Measurements from ENCODE around the gene TNFAIP8L1.

TNFAIP8L1 gene

DNA sequence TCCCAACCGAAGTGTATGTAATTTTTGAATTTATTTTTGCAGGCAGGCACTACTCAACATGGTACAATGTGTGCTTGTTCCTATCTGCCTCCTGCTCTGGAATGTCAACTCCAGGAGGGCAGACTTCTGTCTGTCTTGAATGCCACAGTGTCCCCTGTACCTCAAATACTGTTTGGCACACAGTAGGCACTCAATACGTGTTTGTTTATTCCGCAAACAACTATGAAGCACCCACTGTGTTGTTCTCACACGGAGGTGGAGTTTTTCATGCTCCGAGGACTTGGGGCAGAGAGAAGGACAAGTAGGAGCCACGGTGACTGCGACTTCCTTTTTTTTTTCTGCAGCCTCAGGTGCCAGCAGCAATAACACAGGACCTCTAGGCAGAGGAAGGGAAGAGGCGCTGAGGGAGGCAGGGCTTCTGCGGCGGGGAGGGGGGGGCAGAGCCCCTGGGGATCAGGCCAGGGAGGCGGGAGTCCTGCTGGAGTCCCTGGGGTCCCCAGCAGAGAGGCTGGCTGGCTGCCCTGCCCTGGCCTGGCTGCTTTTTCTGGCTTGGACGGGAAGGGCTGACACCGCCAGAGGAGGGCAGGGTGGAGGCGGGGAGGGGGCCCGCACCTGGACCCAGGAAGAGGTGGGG, 29.3 kb upstream of the TNFAIP8L1 start:
- DNase-seq (ENCODE audit: low read depth) = no peak

DNA sequence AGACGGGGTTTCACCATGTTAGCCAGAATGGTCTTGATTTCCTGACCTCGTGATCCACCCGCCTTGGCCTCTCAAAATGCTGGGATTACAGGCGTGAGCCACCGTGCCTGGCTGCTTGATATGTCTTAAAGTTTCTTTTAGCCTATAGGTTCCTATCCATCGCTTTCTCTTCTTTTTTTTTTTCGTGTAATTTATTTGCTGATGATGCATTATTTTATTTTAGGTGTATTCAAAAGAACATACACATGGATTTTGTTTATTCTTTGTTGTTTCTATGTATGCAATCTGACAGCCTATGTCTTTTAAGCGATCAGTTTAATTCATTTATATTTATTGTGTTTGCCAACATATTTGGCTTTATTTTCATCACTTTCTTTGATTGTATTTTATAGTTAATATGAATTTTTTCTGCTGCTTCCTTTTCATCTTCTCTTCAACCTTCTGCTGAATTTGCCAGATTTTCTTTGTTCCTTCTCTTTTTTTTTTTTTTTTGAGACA, 26.0 kb upstream of the TNFAIP8L1 start:
- no peak for DNase-seq (ENCODE audit: low read depth)

GRCh38 chr19:4618019-4618418, 21.3 kb upstream of the TNFAIP8L1 start:
- DNase-seq (ENCODE audit: low read depth) = no peak

DNA sequence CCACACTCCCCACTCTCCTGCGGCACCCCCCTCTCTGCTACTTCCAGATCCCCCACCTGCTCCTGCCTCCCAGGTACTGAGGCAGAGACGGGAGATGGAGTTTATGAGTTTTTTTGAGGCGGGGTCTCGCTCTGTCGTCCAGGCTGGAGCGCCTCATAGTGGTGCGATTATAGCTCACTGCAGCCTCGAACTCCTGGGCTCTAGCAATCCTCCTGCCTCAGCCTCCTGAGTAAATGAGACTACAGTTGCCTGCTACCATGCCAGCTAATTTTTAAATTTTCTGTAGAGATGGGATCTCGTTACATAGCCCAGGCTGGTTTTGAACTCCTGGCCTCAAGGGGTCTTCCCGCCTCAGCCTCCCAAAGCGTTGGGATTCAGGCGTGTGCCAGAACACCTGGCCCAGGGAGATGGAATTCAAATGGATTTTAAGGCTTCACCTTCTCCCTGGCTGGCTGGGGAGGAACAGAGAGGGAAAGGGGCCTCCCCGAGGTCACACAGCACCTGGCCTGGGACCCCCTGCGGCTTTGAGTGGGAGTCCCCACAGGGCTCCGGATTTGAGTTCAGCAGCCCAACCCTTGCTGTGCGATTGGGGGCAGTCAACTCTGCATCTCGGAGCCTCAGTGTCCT, 19.5 kb upstream of the TNFAIP8L1 start:
- DNase-seq (ENCODE audit: low read depth) = no peak

DNA sequence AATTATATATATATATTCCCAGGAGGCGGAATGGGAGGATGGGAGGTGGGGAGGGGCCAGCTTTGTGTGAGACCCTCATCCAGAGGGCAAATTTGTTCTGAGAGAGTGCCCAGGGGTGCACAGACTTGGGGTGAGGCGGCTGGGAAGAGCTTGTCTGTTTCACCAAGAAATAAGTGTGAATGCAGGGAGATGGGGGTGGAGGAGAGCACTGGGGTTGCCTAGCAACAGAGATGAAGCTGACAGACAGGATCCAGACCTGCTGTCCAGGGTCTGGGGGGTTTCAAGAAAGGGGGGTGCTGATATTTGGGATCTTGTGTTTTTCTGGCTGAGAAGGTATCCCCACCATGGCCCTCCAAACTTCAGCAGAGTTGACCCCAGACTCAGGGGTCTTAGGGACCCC, 18.6 kb upstream of the TNFAIP8L1 start:
- no peak for DNase-seq (ENCODE audit: low read depth)

GRCh38 chr19:4622695-4623421, 16.5 kb upstream of the TNFAIP8L1 start:
- DNase-seq (ENCODE audit: low read depth) = no peak

DNA sequence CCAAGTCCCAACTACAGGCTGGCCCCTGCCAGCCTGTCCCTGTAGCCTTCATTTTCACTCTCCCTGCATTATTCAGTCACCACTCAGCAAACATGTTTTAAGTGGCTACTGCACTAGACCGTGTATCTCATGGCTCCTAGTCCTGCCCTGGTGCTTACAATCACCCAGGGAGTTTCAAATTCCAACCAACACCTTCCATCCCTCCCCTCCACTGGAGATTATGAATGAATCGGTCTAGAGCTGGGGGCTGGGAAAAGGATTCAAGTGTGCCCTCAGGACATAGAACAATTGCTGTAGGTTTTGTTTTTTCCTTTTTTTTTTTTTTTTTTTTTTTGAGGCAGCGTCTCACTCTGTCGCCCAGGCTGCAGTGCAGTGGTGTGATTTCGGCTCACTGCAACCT, 15.0 kb upstream of the TNFAIP8L1 start:
- no peak for DNase-seq (ENCODE audit: low read depth)

DNA sequence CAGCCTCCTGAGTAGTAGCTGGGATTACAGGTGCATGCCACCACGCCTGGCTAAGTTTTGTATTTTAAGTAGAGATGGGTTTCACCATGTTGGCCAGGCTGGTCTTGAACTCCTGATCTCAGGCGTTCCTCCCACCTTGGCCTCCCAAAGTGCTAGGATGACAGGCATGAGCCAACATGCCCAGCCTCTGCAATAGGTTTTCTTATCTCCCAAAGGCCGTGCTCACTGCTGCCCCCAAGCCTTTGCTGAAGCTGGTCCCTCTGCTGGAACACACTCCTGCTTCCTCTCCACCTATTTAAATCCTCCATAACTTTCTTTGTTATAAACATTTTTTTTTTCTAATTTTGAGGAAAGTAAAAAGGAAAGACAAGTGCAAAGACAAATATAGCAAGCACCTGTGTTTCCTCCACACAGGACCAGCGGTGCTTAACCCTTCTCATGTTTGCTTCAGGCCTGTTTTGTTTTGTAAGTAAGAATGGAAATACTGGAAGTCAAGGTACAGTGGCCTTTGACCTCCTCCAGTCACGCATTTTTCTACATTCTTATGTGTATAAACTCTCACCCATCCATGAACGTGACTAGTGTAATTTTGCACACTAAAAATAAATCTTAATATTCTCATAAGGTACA, 14.5 kb upstream of the TNFAIP8L1 start:
- no peak for DNase-seq (ENCODE audit: low read depth)

DNA sequence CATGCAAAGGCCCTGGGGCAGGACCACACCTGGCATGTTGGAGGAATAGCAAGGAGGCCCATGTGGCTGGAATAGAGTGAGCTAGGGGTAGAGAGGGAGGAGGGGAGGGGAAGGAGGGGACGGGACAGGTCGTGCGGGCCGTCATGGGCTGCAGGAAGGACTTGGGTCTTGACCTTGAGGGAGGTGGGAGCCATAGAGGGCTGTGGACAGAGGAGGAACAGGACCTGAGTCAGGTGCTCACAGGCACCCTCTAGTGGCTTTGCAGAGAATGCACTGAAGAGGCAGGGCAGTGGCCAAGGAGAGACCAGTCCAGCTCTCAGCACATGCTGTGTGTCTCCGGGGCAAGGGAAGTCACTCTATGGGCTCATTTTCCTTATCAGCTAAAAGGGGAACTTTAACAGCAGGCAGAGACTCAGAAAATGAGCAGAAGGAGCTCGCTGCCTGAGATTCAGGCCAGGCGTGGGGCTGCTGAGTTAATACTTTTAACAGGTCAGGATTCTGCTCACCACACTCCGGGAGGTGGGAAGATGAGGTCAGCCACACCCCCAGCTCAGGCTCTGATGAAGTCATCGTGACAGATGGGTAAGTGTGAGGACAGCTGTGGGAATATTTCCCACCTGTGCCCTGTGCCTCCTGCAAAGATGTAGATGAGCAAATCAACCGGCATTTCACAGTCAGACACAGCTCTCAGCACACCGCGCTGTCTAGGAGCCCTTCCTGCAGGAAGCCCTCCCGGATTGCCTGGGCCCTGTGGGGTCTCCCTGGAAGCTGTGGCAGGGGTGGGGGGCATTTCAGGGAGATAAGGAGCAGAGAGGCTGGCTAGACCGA, 6.0 kb upstream of the TNFAIP8L1 start:
- peak; percentile 22 for DNase-seq (ENCODE audit: low read depth)

GRCh38 chr19:4635754-4636116, 3.6 kb upstream of the TNFAIP8L1 start:
- DNase-seq (ENCODE audit: low read depth) = no peak

DNA sequence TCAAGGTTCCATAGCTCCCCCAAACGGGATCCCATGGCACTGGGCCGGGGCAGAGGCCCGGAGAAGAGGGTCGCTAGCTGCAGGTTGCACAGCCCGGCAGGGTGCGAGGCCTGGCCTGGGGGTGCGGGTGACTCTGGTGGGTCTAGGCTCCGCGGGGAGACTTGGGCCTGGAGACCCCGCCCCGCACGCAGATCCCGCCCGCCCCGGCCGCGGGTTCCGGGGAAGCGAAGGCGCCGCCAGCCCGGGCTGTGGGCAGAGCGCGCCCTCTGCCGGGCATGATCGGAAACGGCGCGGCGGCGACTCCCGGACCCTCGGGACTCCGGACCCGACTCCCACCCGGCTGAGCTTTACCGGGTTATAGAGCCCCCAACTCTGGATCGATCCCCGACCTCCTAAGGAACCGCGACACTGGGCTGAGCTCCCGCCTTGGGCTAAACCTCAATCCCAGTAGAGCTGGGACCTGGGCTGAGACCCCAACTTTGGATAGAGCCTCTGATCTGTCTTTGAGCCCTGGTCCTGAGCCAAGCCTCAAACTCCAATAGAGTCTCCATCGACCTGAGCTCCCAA, 3.1 kb upstream of the TNFAIP8L1 start:
- peak; percentile 57 for DNase-seq (ENCODE audit: low read depth)

DNA sequence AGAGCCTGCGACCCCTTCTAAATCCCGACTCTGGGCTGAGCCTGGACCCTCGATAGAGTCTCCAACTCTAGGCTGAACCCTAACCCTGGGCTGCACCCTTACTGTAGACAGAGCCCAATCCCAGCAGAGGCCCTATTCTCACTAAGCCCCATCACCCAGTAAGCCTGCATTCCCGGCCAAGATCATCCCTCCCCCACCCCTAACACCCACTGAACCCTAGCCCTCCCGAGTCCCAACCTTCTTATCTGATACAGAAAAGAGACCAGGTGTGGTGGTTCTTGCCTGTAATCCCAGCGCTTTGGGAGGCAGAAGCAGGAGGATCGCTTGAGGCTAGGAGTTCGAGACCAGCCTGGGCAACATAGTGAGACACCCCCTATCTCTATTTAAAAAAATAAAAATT, 2.6 kb upstream of the TNFAIP8L1 start:
- DNase-seq (ENCODE audit: low read depth) = no peak

- no peak for DNase-seq (ENCODE audit: low read depth)
Observed at GRCh38 chr19:4638317-4638716, 999 bp upstream of the TNFAIP8L1 start.

- no peak for DNase-seq (ENCODE audit: low read depth)
Observed at GRCh38 chr19:4639531-4640246, 373 bp downstream of the TNFAIP8L1 start.

- no peak for DNase-seq (ENCODE audit: low read depth)
Observed at GRCh38 chr19:4640247-4641000, 1.1 kb downstream of the TNFAIP8L1 start.

DNA sequence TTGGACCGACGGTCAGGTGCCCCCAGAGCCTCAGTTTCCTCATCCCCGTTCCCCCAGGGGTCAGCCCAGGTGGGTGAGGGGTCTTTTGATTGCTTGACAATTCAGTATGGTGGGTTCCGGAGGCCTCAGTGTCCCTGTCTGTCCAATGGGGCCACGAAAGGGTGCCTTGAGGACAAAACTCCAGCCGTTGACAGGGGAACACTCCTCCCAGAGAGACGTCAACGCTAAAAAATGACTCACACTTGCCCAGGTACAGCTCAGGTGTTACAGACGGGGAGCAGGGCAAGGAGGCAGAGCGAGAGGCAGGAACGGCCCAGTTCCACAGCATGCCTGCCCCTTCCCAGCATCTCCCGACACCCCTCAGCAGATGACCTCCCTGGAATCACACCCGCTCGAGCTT, 1.8 kb downstream of the TNFAIP8L1 start:
- no peak for DNase-seq (ENCODE audit: low read depth)

DNA sequence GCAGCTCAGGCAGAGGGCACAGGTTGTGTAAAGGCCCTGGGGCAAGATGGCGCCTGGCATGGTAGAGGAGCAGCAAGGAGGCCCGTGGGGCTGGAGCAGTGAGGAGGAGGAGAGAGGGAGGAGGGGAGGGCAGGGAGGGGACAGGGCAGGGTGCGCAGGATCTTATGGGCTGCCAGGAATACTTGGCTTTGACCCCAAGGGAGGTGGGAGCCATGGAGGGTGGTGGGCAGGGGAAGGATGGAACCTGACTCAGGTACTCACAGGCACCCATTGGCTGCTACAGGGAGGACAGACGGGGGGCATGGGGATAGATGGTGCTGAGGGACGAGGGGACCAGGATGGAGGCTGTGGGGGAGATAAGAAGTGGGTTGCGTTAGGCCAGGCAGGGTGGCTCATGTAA, 3.3 kb downstream of the TNFAIP8L1 start:
- DNase-seq (ENCODE audit: low read depth) = no peak

DNA sequence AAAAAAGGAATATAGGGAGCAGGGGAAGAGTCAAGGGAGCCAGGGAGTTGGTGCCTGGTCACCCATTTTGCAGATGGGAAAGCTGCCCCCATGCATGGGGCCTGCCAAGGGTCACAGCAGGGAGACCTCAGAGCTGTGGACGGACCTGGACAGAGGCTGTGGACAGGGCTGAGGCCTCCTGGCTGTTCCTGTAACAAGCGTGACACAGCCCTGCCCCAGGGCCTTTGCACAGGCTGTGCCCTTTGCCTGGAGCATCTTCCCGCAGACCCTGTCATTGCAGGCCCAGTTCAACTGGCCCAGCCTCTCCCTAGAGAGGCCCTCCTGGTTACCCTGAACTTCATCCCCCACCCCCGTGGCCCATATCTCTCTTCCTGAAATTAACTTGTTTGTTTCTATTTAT, 6.4 kb downstream of the TNFAIP8L1 start:
- DNase-seq (ENCODE audit: low read depth) = no peak

DNA sequence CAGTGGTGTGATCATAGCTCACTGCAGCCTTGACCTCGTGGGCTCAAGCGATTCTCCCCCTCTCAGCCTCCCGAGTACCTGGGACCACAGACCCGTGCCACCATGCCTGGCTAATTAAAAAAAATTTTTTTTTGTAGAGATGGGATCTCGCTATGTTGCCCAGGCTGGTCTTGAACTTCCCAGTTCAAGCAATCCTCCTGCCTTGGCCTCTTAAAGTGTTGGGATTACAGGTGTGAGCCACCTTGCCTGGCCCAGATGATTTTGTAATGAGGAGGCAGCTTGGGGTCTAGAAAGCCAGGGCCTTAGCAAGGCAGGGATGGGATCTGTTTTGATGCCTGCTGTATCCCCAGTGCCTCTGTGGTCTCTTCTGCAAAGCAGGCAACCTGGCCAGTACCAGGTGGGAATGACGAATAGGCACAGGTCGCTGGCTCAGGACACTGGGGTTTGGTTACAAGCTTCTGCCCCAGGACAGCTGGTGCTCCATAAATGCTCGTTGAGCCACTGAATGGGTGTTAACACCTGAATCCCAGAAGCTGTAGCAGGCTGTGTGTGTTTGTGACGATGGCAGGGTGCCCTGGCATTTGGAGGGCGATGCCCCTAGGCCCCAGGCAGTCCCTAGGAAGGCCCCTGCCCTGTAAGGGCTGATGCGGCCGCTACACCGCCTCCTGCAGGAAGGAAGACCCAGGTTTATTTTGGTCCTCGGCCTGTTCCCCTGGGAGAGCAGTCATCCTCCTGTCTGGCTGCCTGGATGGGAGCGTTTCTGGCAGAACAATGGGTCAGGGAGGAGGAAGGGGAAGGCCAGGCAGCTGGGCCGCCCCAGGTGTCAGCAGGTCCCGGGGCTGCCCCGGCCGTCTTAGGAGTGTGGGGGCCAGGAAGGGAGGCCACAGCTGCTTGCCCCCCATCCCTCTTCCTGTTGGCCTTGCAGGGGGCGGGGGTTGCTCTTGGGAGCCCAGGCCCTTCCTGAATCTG, 8.6 kb downstream of the TNFAIP8L1 start:
- no peak for DNase-seq (ENCODE audit: low read depth)
